HEK293 (cell line): Measurements from ENCODE around the gene ZNF705A.
"Not testable (repeated sequence)": the region's sequence is repeated elsewhere in the genome, so short reads cannot be mapped to it uniquely, and the experiment has no call there.

ENCODE experiments used
- CTCF ChIA-PET: fragments of 350-600 bp; formaldehyde crosslinking; extraction: SDS; loops from one replicate; lab custom pipeline; 2021; ENCODE audit warnings: antibody characterized with exemption; lab: Yijun Ruan, JAX
- POLR2A ChIA-PET: fragments of 300-600 bp; formaldehyde crosslinking; extraction: SDS; loops from one replicate; lab custom pipeline; 2020; ENCODE audit warnings: antibody characterized with exemption, inconsistent platforms; lab: Yijun Ruan, JAX
- H3K27ac ChIP-seq: fragments of 200-500 bp; sonication (Bioruptor generic); 2 replicates; pipeline ENCODE4 v1.5.1; 2014; ENCODE audit warnings: low read depth, low read length, control low read depth, inconsistent platforms; ENCODE audit errors: extremely low read depth
- H3K36me3 ChIP-seq, 2 experiments: fragments of 200-500 bp in 1 of 2; sonication (Bioruptor generic) in 1 of 2; 1 replicate in 1 of 2; 2 replicates in 1 of 2; pipeline ENCODE4 v1.5.1; 2014 to 2017; ENCODE audit warnings: inconsistent platforms in 2 of 2, low read length in 2 of 2; ENCODE audit not compliant: control insufficient read depth in 2 of 2, insufficient read depth in 1 of 2
- H3K4me1 ChIP-seq: fragments of 200-500 bp; sonication (Bioruptor generic); 2 replicates; pipeline ENCODE4 v1.5.1; 2014; ENCODE audit warnings: mild to moderate bottlenecking, low read length, inconsistent platforms; ENCODE audit not compliant: control insufficient read depth, insufficient read depth
- H3K4me3 ChIP-seq: 2 replicates; pipeline ENCODE4 v1.5.1; 2011; ENCODE audit warnings: low read depth, mild to moderate bottlenecking, control low read depth, low read length, moderate library complexity
- H3K9me3 ChIP-seq: fragments of 200-500 bp; sonication (Bioruptor generic); 2 replicates; pipeline ENCODE4 v1.5.1; 2014; ENCODE audit warnings: low read depth, low read length, inconsistent platforms; ENCODE audit not compliant: control insufficient read depth, insufficient read depth
- GLIS1 ChIP-seq: fragments of 450-650 bp; formaldehyde crosslinking; IDR thresholded peaks from 2 replicates; pipeline ENCODE4 v1.5.1; 2016; ENCODE audit warnings: missing biosample characterization, missing genetic modification characterization
- GLIS2 ChIP-seq: fragments of 450-650 bp; formaldehyde crosslinking; IDR thresholded peaks from 2 replicates; pipeline ENCODE4 v1.5.1; 2016; ENCODE audit warnings: missing biosample characterization, missing genetic modification characterization
- KLF1 ChIP-seq: fragments of 450-650 bp; formaldehyde crosslinking; IDR thresholded peaks from 2 replicates; pipeline ENCODE4 v1.5.1; 2016; ENCODE audit warnings: missing biosample characterization, missing genetic modification characterization
- KLF8 ChIP-seq: fragments of 450-650 bp; formaldehyde crosslinking; IDR thresholded peaks from 2 replicates; pipeline ENCODE4 v1.5.1; 2016; ENCODE audit warnings: missing biosample characterization, missing genetic modification characterization
- PATZ1 ChIP-seq: fragments of 450-650 bp; formaldehyde crosslinking; IDR thresholded peaks from 2 replicates; pipeline ENCODE4 v1.5.1; 2016; ENCODE audit warnings: missing biosample characterization, missing genetic modification characterization
- SP2 ChIP-seq: fragments of 450-650 bp; formaldehyde crosslinking; IDR thresholded peaks from 2 replicates; pipeline ENCODE4 v1.5.1; 2016; ENCODE audit warnings: missing biosample characterization, missing genetic modification characterization
- SP3 ChIP-seq: fragments of 450-650 bp; formaldehyde crosslinking; IDR thresholded peaks from 2 replicates; pipeline ENCODE4 v1.5.1; 2016; ENCODE audit warnings: missing biosample characterization, missing genetic modification characterization
- SP7 ChIP-seq: fragments of 450-650 bp; formaldehyde crosslinking; IDR thresholded peaks from 2 replicates; pipeline ENCODE4 v1.5.1; 2016; ENCODE audit warnings: missing biosample characterization, missing genetic modification characterization
- YY1 ChIP-seq: fragments of 450-650 bp; formaldehyde crosslinking; IDR thresholded peaks from 2 replicates; pipeline ENCODE4 v1.5.1; 2018; ENCODE audit warnings: missing biosample characterization, missing genetic modification characterization
- ZBTB17 ChIP-seq: fragments of 450-650 bp; formaldehyde crosslinking; IDR thresholded peaks from 2 replicates; pipeline ENCODE4 v1.5.1; 2016; ENCODE audit warnings: missing biosample characterization, missing genetic modification characterization
- ZBTB8A ChIP-seq: fragments of 450-650 bp; formaldehyde crosslinking; IDR thresholded peaks from 2 replicates; pipeline ENCODE4 v1.5.1; 2016; ENCODE audit warnings: missing biosample characterization, missing genetic modification characterization
- ZFHX2 ChIP-seq: fragments of 450-650 bp; formaldehyde crosslinking; conservative IDR thresholded peaks from 2 replicates; pipeline ENCODE4 v1.5.1; 2016; ENCODE audit warnings: missing biosample characterization, missing genetic modification characterization
- ZFP37 ChIP-seq: fragments of 450-650 bp; formaldehyde crosslinking; IDR thresholded peaks from 2 replicates; pipeline ENCODE4 v1.5.1; 2016; ENCODE audit warnings: missing biosample characterization, missing genetic modification characterization
- ZNF24 ChIP-seq: fragments of 450-650 bp; formaldehyde crosslinking; IDR thresholded peaks from 2 replicates; pipeline ENCODE4 v1.5.1; 2016; ENCODE audit warnings: missing biosample characterization, missing genetic modification characterization
- ZNF324 ChIP-seq: fragments of 450-650 bp; formaldehyde crosslinking; IDR thresholded peaks from 2 replicates; pipeline ENCODE4 v1.5.1; 2016; ENCODE audit warnings: missing biosample characterization, missing genetic modification characterization
- ZNF426 ChIP-seq: fragments of 450-650 bp; formaldehyde crosslinking; IDR thresholded peaks from 2 replicates; pipeline ENCODE4 v1.5.1; 2017; ENCODE audit warnings: missing biosample characterization, missing genetic modification characterization, mild to moderate bottlenecking, inconsistent platforms, moderate library complexity
- ZNF501 ChIP-seq: fragments of 450-650 bp; formaldehyde crosslinking; IDR thresholded peaks from 2 replicates; pipeline ENCODE4 v1.5.1; 2016; ENCODE audit warnings: missing biosample characterization, missing genetic modification characterization
- ZNF629 ChIP-seq: fragments of 450-650 bp; formaldehyde crosslinking; IDR thresholded peaks from 2 replicates; pipeline ENCODE4 v1.5.1; 2017; ENCODE audit warnings: missing biosample characterization, missing genetic modification characterization
- ZNF664 ChIP-seq: fragments of 450-650 bp; formaldehyde crosslinking; IDR thresholded peaks from 2 replicates; pipeline ENCODE4 v1.5.1; 2016; ENCODE audit warnings: missing biosample characterization, missing genetic modification characterization
- ZSCAN30 ChIP-seq: fragments of 450-650 bp; IDR thresholded peaks from 2 replicates; pipeline ENCODE4 v1.5.1; 2018; ENCODE audit warnings: missing biosample characterization, mild to moderate bottlenecking, missing genetic modification characterization, moderate library complexity
- TF ChIP-seq, protein P1 (sequence below): fragments of 450-650 bp; formaldehyde crosslinking; IDR thresholded peaks from 2 replicates; pipeline ENCODE4 v1.5.1; 2016; ENCODE audit warnings: missing biosample characterization, missing genetic modification characterization
- TF ChIP-seq, protein P2 (sequence below): fragments of 450-650 bp; formaldehyde crosslinking; IDR thresholded peaks from 2 replicates; pipeline ENCODE4 v1.5.1; 2017; ENCODE audit warnings: missing biosample characterization, mild to moderate bottlenecking, missing genetic modification characterization, moderate library complexity
- TF ChIP-seq, protein P3 (sequence below): fragments of 450-650 bp; formaldehyde crosslinking; conservative IDR thresholded peaks from 2 replicates; pipeline ENCODE4 v1.5.1; 2016; ENCODE audit warnings: low read depth, missing biosample characterization, missing genetic modification characterization

ZNF705A gene

DNA sequence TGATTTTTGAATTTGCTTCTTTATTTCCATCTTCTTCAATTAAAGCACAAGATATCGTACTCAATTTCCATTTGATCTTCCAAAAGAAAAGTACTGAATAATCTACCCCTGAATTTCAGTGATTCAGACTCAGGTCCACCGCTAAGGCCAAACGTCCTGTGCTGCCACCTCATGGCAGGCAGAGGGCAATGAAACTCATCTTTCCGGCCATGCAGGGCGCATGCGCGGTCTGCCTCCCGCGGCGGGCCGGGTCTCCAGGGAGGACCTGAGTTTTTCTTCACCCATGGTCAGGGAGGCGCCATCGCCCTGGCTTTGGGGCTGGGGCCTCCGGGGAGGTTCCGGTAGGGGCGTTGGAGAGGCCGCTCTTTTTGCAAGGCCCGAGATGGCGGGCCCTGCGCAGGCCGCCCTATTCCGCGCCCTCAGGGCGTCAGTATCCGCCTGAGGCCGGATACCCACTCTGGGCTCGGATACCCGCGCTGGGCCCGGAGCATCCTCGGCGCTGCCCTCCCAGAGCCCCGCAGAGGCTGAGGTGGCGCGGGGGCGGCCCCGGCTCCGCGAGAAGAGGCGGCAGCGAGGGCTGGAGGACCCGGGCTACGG lies 23.3 kb downstream of the ZNF705A start (continued):
- TF ChIP-seq, protein P1, sequence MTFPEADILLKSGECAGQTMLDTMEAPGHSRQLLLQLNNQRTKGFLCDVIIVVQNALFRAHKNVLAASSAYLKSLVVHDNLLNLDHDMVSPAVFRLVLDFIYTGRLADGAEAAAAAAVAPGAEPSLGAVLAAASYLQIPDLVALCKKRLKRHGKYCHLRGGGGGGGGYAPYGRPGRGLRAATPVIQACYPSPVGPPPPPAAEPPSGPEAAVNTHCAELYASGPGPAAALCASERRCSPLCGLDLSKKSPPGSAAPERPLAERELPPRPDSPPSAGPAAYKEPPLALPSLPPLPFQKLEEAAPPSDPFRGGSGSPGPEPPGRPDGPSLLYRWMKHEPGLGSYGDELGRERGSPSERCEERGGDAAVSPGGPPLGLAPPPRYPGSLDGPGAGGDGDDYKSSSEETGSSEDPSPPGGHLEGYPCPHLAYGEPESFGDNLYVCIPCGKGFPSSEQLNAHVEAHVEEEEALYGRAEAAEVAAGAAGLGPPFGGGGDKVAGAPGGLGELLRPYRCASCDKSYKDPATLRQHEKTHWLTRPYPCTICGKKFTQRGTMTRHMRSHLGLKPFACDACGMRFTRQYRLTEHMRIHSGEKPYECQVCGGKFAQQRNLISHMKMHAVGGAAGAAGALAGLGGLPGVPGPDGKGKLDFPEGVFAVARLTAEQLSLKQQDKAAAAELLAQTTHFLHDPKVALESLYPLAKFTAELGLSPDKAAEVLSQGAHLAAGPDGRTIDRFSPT (tag by site-specific recombination) = peak; percentile 54; the same call in 1 of the 2 replicates
- TF ChIP-seq GLIS1 (tag by site-specific recombination) (peak; percentile 64), ZSCAN30 (tag by site-specific recombination) (peak; percentile 61; the same call in 1 of the 2 replicates), YY1 (tag by site-specific recombination) (peak; percentile 74), SP7 (tag by site-specific recombination) (peak; percentile 64), KLF1 (tag by site-specific recombination) (0 out of 2 replicates have a peak, but pooled peaks have one; percentile 23), ZNF24 (tag by site-specific recombination) (0 out of 2 replicates have a peak, but pooled peaks have one; percentile 55), KLF8 (peak; percentile 64; the same call in 1 of the 2 replicates), SP3 (tag by site-specific recombination) (peak; percentile 35; the same call in 1 of the 2 replicates), ZNF501 (tag by site-specific recombination) (peak; percentile 69; the same call in 1 of the 2 replicates), ZBTB17 (tag by site-specific recombination) (peak; percentile 72; the same call in 1 of the 2 replicates), PATZ1 (tag by site-specific recombination) (peak; percentile 67), ZFP37 (0 out of 2 replicates have a peak, but pooled peaks have one; percentile 41), SP2 (peak; percentile 60), GLIS2 (peak; percentile 68), ZNF324 (peak; percentile 41; the same call in 1 of the 2 replicates), ZFHX2 (tag by site-specific recombination) (peak; percentile 54; the same call in 1 of the 2 replicates)

- TF ChIP-seq, protein P2, sequence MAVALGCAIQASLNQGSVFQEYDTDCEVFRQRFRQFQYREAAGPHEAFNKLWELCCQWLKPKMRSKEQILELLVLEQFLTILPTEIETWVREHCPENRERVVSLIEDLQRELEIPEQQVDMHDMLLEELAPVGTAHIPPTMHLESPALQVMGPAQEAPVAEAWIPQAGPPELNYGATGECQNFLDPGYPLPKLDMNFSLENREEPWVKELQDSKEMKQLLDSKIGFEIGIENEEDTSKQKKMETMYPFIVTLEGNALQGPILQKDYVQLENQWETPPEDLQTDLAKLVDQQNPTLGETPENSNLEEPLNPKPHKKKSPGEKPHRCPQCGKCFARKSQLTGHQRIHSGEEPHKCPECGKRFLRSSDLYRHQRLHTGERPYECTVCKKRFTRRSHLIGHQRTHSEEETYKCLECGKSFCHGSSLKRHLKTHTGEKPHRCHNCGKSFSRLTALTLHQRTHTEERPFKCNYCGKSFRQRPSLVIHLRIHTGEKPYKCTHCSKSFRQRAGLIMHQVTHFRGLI (tag by site-specific recombination) = peak; percentile 92
- POLR2A ChIA-PET = interaction anchor here (0.6 kb wide), 1 partner anchor 1330 kb away, joined by 3 read pairs; the partner anchor contains the start of gene CDCA3
- H3K4me1 ChIP-seq, H3K9me3 ChIP-seq, H3K36me3 ChIP-seq, CTCF ChIA-PET, H3K4me3 ChIP-seq, H3K27ac ChIP-seq: not testable (repeated sequence)
Measured at GRCh38 chr12:8181271-8181670, 24.5 kb downstream of the ZNF705A start.

DNA sequence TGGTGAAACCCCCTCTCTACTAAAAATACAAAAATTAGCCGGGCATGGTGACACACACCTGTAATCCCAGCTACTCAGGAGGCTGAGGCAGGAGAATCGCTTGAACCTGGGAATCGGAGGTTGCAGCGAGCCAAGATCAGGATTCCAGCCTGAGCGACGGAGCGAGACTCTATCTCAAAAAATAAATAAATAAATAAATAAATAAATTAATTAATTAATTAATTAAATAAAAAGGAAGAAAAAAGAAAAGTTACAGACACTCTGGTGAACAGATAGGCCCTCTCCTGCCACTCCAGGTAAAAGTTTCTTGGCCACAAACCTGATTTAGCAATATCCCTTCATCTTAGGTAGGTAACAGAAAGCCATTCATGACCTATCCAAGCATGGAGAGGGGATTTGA lies 26.1 kb downstream of the ZNF705A start:
- POLR2A ChIA-PET, CTCF ChIA-PET, H3K27ac ChIP-seq, H3K4me3 ChIP-seq, H3K9me3 ChIP-seq, H3K4me1 ChIP-seq, H3K36me3 ChIP-seq: not testable (repeated sequence)
- TF ChIP-seq, protein P3, sequence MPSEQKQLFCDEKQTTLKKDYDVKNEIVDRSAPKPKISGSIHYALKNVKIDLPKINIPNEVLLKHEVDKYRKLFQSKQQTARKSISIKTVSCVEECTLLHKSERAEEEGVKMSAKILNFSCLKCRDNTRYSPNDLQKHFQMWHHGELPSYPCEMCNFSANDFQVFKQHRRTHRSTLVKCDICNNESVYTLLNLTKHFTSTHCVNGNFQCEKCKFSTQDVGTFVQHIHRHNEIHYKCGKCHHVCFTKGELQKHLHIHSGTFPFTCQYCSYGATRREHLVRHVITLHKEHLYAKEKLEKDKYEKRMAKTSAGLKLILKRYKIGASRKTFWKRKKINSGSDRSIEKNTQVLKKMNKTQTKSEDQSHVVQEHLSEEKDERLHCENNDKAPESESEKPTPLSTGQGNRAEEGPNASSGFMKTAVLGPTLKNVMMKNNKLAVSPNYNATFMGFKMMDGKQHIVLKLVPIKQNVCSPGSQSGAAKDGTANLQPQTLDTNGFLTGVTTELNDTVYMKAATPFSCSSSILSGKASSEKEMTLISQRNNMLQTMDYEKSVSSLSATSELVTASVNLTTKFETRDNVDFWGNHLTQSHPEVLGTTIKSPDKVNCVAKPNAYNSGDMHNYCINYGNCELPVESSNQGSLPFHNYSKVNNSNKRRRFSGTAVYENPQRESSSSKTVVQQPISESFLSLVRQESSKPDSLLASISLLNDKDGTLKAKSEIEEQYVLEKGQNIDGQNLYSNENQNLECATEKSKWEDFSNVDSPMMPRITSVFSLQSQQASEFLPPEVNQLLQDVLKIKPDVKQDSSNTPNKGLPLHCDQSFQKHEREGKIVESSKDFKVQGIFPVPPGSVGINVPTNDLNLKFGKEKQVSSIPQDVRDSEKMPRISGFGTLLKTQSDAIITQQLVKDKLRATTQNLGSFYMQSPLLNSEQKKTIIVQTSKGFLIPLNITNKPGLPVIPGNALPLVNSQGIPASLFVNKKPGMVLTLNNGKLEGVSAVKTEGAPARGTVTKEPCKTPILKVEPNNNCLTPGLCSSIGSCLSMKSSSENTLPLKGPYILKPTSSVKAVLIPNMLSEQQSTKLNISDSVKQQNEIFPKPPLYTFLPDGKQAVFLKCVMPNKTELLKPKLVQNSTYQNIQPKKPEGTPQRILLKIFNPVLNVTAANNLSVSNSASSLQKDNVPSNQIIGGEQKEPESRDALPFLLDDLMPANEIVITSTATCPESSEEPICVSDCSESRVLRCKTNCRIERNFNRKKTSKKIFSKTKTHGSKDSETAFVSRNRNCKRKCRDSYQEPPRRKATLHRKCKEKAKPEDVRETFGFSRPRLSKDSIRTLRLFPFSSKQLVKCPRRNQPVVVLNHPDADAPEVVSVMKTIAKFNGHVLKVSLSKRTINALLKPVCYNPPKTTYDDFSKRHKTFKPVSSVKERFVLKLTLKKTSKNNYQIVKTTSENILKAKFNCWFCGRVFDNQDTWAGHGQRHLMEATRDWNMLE = peak; percentile 75
- peak; percentile 60 for TF ChIP-seq ZBTB8A
- 0 out of 2 replicates have a peak, but pooled peaks have one; percentile 23 for TF ChIP-seq ZNF664 (tag by site-specific recombination)
- TF ChIP-seq ZNF426 (tag by site-specific recombination) = peak; percentile 74
- 0 out of 2 replicates have a peak, but pooled peaks have one; percentile 14 for TF ChIP-seq ZNF629 (tag by site-specific recombination)
